ENCODE results near the gene NRXN2.

Gene NRXN2

DNA sequence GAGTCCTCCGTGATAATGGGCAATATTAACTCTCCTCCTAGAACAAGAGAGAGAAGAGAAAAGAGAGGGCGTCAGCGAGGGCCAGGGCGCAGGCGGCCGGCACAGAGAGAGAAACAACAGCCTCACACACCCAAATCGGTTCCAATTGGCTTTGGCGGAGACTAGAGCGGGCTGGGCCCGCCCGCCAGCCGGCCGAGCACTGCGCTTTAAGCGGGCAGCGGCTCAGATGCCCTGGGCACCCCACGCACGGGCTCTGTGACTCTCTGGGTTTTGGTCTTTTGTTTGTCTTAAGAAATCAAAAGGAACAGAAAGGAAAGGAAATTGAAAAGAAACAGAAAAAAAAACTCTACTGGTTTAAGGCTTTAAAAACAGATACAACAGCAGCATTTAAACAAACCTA is 115.0 kb downstream of the NRXN2 start:
- ATAC-seq = no peak
- Mint-ChIP-seq H3K9me3 (no peaks in the 10 kb centered on the region), H3K4me1 (peaks cover 10% of the 10 kb centered on the region), H3K27me3 (peaks cover 73% of the 10 kb centered on the region), H3K36me3 (no peaks in the 10 kb centered on the region), H3K4me3 (no peak overlapping the region), H3K27ac (no peak overlapping the region)

DNA sequence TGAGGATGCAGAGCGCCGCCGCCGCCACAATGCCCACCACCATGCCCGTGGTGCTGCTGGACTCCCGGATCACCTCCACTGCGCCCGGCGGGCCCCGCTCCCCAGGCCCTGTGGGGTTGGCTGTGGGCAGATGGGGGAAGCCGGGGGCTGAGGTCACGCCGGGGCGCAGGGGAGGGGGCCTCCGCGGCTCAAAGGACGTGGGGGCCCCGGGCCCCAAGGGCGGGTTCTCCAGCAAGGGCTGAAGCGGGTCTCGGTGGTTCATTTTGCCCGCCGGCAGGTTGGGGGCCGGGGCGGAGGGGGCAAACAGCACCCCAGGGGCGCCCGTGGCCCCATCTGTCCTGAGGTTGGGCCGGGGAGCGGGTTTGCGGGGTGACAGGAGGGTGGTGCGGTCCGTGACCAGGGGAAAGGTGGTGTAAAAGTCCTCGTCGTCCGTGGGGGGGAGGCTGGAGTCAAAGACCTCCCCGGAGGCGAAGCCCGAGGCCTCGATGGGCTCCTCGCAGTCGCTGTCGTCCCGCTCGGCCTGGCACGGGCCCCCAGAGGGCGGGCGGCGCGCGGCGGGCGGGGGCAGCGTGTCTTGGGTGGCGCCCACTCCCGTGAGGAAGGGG is 115.5 kb downstream of the NRXN2 start:
- peak; percentile 40 for ATAC-seq
- no peak overlapping the region for H3K4me3 Mint-ChIP-seq
- peaks cover 10% of the 10 kb centered on the region for H3K4me1 Mint-ChIP-seq
- H3K36me3 Mint-ChIP-seq = no peaks in the 10 kb centered on the region
- no peak overlapping the region for H3K27ac Mint-ChIP-seq
- no peaks in the 10 kb centered on the region for H3K9me3 Mint-ChIP-seq
- H3K27me3 Mint-ChIP-seq = peaks cover 71% of the 10 kb centered on the region

DNA sequence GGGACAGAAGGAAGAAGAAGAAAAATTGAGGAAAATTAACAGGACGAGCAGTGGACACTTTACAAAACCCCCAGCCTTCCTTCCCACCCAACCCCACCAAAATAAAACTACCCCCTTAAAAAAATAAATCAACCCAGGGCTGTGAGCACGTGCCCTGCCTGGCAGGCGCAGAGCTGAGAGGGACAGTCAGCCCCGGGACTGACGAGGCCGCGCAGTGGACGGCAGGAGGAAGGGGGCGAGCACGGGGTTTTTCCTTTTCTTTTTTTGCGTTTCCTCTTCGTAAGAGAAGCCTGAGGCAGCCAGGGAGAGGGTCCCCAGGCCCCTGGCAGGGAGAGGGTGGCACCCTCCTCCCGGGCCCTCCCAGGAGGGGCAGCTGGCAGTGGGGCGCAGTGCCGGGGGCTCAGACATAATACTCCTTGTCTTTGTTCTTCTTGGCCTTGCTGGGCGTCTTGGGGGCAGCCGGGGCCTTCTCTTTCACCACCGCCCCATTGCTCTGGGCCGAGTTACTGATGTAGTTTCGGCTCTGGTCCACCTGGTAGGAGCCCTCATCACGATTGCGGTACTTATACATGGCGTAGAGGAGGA is 116.1 kb downstream of the NRXN2 start:
- Mint-ChIP-seq H3K4me1 (peaks cover 10% of the 10 kb centered on the region), H3K27me3 (peaks cover 66% of the 10 kb centered on the region), H3K36me3 (no peaks in the 10 kb centered on the region), H3K4me3 (no peak overlapping the region), H3K27ac (no peak overlapping the region), H3K9me3 (no peaks in the 10 kb centered on the region)
- ATAC-seq = no peak

- Mint-ChIP-seq H3K36me3 (no peaks in the 10 kb centered on the region), H3K4me1 (peaks cover 10% of the 10 kb centered on the region), H3K4me3 (no peak overlapping the region), H3K27me3 (peaks cover 64% of the 10 kb centered on the region), H3K9me3 (no peaks in the 10 kb centered on the region), H3K27ac (no peak overlapping the region)
- no peak for ATAC-seq
Measured at GRCh38 chr11:64605656-64606585, 117.1 kb downstream of the NRXN2 start.

GRCh38 chr11:64605244-64605560 is 117.8 kb downstream of the NRXN2 start:
- Mint-ChIP-seq H3K27ac (no peak overlapping the region), H3K27me3 (peaks cover 64% of the 10 kb centered on the region), H3K36me3 (no peaks in the 10 kb centered on the region), H3K4me3 (no peak overlapping the region), H3K4me1 (peaks cover 10% of the 10 kb centered on the region), H3K9me3 (no peaks in the 10 kb centered on the region)
- ATAC-seq = no peak

GRCh38 chr11:64604458-64605243 is 118.3 kb downstream of the NRXN2 start:
- Mint-ChIP-seq H3K4me1 (peaks cover 10% of the 10 kb centered on the region), H3K27me3 (peaks cover 69% of the 10 kb centered on the region), H3K27ac (no peak overlapping the region), H3K9me3 (no peaks in the 10 kb centered on the region), H3K4me3 (no peak overlapping the region), H3K36me3 (no peaks in the 10 kb centered on the region)
- ATAC-seq = no peak

GRCh38 chr11:64603411-64604110 is 119.4 kb downstream of the NRXN2 start:
- Mint-ChIP-seq H3K4me1 (peaks cover 10% of the 10 kb centered on the region), H3K9me3 (no peaks in the 10 kb centered on the region), H3K27ac (no peak overlapping the region), H3K4me3 (no peak overlapping the region), H3K36me3 (no peaks in the 10 kb centered on the region), H3K27me3 (peaks cover 72% of the 10 kb centered on the region)
- ATAC-seq = no peak

DNA sequence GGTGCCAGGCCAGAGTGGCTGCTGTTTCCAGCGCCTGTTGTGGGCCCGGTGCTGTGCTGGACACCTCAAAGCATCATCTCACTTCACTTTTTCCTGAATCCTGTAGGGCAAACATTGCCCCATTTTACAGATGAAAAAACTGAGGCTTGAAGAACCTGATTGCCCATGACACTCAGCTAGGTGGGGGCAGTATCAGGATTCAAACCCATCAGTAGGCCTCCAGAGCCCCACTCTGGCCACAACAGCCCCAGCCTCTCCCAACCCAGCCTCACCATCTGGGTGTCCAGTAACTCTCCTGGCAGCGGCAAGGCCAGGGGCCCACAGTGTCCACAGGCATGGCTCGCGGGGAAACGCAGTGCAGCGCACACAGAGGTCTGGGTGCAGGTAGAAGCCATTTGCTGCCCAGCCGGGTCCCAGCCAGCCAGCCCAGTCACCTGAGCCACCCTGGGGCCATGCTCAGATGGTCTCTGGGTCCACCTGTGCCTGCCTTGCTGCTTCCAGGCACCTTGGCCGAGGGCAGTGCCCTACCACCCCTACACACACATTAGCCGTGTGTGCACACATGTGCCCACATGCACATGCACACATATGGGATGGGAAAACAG is 120.4 kb downstream of the NRXN2 start:
- Mint-ChIP-seq H3K9me3 (no peaks in the 10 kb centered on the region), H3K27ac (no peak overlapping the region), H3K27me3 (peaks cover 67% of the 10 kb centered on the region), H3K4me3 (no peak overlapping the region), H3K36me3 (no peaks in the 10 kb centered on the region), H3K4me1 (peaks cover 10% of the 10 kb centered on the region)
- no peak for ATAC-seq

- no peak for ATAC-seq
- Mint-ChIP-seq H3K9me3 (no peaks in the 10 kb centered on the region), H3K4me1 (peaks cover 4% of the 10 kb centered on the region), H3K36me3 (no peaks in the 10 kb centered on the region), H3K4me3 (no peak overlapping the region), H3K27me3 (peaks cover 66% of the 10 kb centered on the region), H3K27ac (no peak overlapping the region)
Measured at GRCh38 chr11:64601605-64602465, 121.2 kb downstream of the NRXN2 start.

DNA sequence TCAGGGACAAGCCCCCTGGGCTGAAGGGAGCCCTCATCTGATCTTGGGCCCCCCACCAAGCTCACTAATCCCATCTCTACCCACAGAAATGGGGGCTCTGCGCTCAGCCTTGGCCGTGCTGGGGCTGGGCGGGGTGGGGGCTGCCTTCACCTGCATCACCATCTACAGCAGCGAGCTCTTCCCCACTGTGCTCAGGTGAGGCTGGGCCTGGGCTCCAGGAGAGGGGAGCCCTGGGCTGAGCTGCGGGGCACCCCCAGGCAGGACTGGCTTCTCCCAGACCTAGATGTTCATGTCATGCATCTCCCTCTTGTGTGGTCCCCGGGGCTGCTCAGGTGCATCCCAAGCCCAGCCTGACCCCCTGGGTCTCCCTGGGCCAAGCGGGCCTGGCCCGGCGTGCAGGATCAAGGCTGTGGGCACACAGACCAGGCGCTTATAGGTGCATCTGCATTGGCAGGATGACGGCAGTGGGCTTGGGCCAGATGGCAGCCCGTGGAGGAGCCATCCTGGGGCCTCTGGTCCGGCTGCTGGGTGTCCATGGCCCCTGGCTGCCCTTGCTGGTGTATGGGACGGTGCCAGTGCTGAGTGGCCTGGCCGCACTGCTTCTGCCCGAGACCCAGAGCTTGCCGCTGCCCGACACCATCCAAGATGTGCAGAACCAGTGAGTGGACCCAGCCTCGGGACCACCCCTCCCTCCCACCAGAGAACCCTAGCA is 122.6 kb downstream of the NRXN2 start:
- H3K27ac Mint-ChIP-seq = no peak overlapping the region
- no peak overlapping the region for H3K4me3 Mint-ChIP-seq
- no peak for ATAC-seq
- H3K4me1 Mint-ChIP-seq = no peaks in the 10 kb centered on the region
- H3K27me3 Mint-ChIP-seq = peaks cover 52% of the 10 kb centered on the region
- H3K9me3 Mint-ChIP-seq = no peaks in the 10 kb centered on the region
- H3K36me3 Mint-ChIP-seq = no peaks in the 10 kb centered on the region

- no peak overlapping the region for H3K4me3 Mint-ChIP-seq
- no peaks in the 10 kb centered on the region for H3K4me1 Mint-ChIP-seq
- no peaks in the 10 kb centered on the region for H3K9me3 Mint-ChIP-seq
- peaks cover 46% of the 10 kb centered on the region for H3K27me3 Mint-ChIP-seq
- no peak overlapping the region for H3K27ac Mint-ChIP-seq
- no peak for ATAC-seq
- H3K36me3 Mint-ChIP-seq = no peaks in the 10 kb centered on the region
Measured at GRCh38 chr11:64599698-64600211, 123.2 kb downstream of the NRXN2 start.

DNA sequence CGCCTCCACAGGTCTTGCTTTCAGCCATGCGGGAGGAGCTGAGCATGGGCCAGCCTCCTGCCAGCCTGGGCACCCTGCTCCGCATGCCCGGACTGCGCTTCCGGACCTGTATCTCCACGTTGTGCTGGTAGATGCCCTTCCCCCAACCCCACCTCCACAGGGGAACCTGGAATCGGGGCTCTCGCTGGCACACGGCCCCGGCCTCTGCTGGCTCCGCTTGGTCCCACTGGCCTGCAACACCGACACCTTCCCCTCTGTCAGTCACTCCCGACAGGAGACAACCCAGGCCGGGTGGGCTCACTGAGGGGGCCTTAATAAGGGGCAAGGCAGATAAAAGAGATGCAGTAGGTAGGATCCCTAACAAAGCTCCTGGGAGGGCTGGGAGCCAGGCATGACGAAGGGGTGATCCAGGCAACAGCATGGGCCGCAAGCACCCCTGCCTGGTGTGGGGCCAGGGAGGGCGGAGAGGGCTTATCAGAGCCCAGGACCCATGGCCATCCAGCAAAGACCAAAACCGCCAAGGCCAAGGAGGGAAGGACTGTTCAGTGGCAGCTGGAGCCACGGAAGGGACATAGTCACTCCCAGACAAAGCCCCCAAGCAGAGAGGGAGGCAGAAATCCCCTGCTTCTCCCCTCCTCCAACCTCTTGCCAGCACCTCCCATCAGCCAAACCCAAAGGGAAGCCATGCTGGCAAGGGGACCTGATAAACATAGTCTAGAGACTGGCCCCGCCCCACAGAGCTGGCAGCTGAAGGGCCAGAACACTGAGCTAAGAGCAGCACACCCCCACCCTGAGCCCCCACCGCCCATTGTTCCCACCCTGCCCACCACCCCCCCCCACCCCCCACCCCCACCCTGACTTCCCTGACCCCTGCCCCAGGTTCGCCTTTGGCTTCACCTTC is 124.0 kb downstream of the NRXN2 start:
- no peaks in the 10 kb centered on the region for H3K9me3 Mint-ChIP-seq

More for the DNA sequence above, 124.0 kb downstream of the NRXN2 start:
- Mint-ChIP-seq H3K27me3 (peaks cover 38% of the 10 kb centered on the region), H3K4me3 (no peak overlapping the region), H3K36me3 (no peaks in the 10 kb centered on the region), H3K27ac (no peak overlapping the region), H3K4me1 (no peaks in the 10 kb centered on the region)
- no peak for ATAC-seq
